ENCODE measurements around the gene GMCL1.
"Not testable (repeated sequence)": the region's sequence is repeated elsewhere in the genome, so short reads cannot be mapped to it uniquely, and the experiment has no call there.

GMCL1 gene

DNA sequence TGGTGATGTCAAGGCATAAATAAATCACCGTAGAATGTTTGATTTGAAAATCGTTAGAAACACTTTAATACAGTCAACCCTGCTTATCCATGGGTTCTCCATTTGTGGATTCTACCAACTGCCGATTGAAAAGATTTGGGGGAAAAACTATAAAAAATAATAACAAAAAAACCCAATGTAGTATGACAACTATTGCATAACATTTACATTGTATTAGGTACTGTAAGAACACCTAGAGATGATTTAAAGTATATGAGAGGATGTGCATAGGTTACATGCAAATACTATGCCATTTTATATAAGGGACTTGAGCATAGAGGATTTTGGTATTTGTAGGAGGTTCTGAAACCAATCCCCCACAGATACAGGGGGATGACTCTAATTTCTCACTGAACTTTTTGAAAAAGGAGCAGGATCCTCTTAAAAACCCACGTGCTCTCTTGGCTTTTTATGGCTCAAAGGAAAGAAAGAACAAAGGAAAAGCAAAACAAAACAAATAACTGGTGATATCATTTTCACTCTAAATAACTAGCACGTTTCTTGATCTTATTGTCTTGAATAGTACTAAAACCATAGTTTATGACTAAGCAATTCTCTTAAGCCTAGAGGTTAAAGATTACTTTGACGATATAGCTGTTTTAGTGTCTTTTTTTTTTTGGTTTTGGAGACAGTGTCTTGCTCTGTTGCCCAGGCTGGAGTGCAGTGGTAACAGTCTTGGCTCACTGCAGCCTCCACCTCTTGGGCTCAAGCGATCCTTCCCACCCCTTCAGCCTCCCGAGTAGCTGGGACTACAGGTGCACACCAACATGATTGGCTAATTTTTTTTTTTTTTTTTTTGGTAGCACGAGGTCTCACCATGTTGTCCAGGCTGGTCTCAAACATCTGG lies 17.0 kb downstream of the GMCL1 start:
- H3K27ac ChIP-seq, result no peak overlapping the region

DNA sequence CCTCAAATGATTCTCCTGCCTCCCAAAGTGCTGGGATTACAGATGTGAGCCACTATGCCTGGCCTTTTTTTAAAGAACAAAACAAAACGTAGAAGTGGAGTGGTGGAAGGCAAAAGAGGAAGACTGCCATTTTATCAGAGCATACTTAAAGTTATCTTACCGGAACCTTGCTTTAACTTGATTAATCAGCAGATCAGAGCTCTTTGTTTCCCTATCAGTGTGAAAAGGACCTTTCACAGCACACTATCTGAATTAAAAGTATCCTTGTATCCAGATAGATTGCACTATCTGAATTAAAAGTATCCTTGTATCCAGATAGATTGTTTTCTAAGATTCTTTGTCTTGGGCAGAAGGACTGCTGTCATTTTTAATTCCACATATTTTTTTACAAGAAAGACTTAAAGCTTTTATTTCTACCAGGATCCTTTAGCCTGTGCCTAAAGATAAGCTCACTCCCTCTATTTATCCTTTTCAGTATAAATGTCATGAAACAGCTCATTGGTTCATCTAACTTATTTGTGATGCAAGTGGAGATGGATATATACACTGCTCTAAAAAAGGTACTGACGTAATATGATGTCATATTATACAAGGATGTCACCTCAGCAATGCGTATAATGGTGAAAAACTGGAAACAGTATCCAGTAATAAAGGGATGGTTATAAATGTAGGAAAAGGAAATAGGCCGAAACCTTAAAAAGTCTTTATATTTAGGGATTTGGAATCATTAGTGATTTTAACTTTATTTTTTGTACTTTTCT lies 17.8 kb downstream of the GMCL1 start:
- DNase-seq (ENCODE audit: low read depth, low spot score), result no peak
- no peak overlapping the region for H3K27ac ChIP-seq

More for the DNA sequence above, 17.0 kb downstream of the GMCL1 start:
- DNase-seq (ENCODE audit: low read depth, low spot score), result no peak

DNA sequence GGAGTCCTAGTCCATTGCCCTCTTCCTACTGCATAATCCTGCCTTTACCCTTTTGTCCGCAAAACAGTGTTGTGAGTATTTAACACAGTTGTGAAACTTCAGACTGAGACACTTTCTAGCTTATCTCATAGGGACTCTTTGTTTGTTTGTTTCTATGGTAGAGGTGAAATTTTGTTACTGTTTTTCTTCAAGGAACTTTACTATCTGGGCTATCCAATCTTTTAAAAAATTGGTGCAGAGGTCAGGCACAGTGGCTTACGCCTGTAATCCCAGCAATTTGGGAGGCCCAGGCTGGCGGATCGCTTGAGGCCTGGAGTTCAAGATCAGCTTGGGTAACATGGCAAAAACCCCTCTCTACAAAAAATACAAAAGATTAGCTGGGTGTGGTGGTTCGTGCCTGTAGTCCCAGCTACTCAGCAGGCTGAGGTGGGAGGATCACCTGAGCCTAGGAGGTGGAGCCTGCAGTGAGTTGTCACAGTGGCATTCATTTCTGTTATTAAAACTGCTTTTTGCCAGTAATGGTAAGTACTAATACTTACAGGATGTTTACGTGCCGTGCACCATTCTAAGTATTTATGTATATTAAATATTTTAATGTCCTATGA lies 18.8 kb downstream of the GMCL1 start:
- DNase-seq (ENCODE audit: low read depth, low spot score), result no peak
- H3K27ac ChIP-seq, result no peak overlapping the region

DNA sequence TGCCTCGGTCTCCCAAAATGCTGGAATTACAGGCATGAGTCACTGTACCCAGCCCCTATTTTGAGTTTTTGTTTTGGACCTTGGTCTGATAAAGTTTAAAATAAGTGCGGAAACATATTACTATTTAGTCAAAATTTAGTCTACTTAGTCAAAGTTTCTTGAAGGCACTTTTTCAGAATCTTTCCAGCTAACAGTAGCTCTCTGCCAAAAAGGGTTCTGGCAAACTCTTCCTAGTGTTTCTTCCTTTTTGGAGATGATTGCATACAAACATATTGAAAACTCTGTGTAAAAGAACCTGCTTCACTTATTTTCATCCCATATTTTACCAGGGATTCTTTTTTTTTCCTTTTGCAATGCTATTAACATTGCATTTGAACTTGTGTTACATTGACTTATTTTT lies 28.8 kb downstream of the GMCL1 start:
- H3K27ac ChIP-seq, result no peak overlapping the region
- DNase-seq (ENCODE audit: low read depth, low spot score), result no peak

- H3K27ac ChIP-seq, result no peak overlapping the region
- no peak for DNase-seq (ENCODE audit: low read depth, low spot score)
These were observed 33.8 kb downstream of the GMCL1 start for GRCh38 chr2:69863298-69863697.

DNA sequence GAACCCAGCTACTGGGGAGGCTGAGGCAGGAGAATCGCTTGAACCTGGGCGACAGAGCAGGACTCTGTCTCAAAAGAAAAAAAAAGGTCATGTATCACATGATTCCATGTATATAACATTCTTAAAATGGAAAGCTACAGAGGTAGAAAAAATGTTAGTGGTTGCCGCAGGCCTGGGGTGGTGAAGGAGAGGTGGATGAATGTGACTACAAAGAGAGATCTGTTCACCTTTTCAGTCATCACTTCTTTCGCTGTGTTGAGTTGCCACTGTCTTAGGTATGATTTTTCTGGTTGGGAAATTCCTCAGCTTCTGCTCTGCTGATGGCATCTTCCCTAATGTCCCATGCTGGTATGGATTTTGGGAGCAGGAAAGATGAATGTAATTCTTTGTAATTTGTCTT lies 59.0 kb downstream of the GMCL1 start:
- no peak for DNase-seq (ENCODE audit: low read depth, low spot score)
- H3K27ac ChIP-seq, result no peak overlapping the region

GRCh38 chr2:69889302-69889701 lies 59.8 kb downstream of the GMCL1 start:
- DNase-seq (ENCODE audit: low read depth, low spot score), result no peak
- no peak overlapping the region for H3K27ac ChIP-seq

DNA sequence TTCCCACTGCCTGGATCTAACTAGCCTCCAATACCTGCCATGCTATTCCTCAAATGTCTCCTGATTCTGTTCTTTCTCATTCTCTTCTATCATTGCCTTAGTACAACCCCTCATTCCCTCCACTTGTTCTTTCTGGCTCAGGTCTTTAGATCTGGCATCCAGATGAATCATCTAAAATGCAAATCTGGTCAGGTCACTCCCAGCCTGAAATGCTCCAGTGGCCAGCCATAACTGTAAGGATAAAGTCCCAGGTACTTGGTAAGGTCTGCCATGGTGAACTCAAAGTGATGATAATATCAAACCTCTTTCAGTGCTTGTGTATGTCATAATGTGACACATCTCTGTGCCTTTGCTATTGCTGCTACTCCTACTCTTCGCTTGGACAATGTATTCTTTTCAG lies 61.4 kb downstream of the GMCL1 start:
- H3K27ac ChIP-seq, result no peak overlapping the region
- no peak for DNase-seq (ENCODE audit: low read depth, low spot score)

GRCh38 chr2:69892838-69893424 lies 63.5 kb downstream of the GMCL1 start:
- H3K27ac ChIP-seq; DNase-seq (ENCODE audit: low read depth, low spot score): not testable (repeated sequence)

GRCh38 chr2:69893684-69894551 lies 64.5 kb downstream of the GMCL1 start, which contains the start of gene SNRNP27:
SNRNP27 (plus strand) TSS chr2:69893956; CDS start chr2:69893985, 29 bp downstream.
- H3K27ac ChIP-seq, result peak within 1 kb of the TSS; percentile 81
- no peak for DNase-seq (ENCODE audit: low read depth, low spot score)

- H3K27ac ChIP-seq, result peak overlapping the region; percentile 81
- not testable (repeated sequence) for DNase-seq (ENCODE audit: low read depth, low spot score)
These were observed 65.3 kb downstream of the GMCL1 start for GRCh38 chr2:69894737-69895136.

GRCh38 chr2:69902213-69902922 lies 72.9 kb downstream of the GMCL1 start:
- no peak overlapping the region for H3K27ac ChIP-seq
- no peak for DNase-seq (ENCODE audit: low read depth, low spot score)

GRCh38 chr2:69907216-69907615 lies 77.8 kb downstream of the GMCL1 start:
- H3K27ac ChIP-seq, result no peak overlapping the region
- DNase-seq (ENCODE audit: low read depth, low spot score), result no peak

GRCh38 chr2:69911985-69912563 lies 82.6 kb downstream of the GMCL1 start:
- peak overlapping the region; percentile 88 for H3K27ac ChIP-seq
- DNase-seq (ENCODE audit: low read depth, low spot score), result no peak

DNA sequence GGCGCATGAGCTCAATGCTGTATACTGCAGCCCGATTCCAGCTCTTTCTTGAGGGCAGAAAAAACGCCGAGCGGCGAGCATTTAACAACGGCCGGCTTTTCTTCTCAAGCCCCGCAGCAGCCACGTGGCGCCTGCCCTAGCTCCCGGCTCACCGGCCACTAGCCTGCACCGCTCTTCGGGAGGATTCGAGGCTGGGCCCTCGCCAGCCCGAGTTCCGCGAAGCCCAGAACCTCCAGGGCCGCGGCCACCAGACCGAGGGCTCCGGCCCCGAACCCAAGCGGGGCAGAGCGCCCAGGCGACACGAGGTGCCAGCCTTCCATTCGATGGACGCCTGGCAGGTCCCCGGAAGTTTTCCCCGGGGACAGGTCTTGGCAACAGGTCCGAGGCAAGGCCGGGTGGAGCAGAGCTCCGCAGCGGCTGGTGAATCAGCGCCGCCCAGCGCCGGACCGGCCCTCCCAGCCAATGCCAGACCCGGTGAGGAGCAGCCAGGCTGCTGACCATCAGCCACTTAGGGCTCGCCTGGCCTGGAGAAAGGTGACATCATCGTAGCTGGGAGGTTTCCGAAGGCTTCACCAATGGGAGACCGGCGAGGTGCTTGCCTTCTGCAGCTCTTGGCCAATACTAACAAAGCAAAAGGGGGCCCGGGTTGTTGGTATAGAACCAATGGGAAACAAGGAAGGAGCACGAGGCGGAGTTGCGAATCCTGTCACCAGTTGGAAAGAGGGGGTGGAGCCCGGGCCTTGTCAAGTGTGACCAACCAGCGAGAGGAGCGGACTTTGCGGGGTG lies 84.9 kb downstream of the GMCL1 start:
- peak overlapping the region; percentile 88 for H3K27ac ChIP-seq
- DNase-seq (ENCODE audit: low read depth, low spot score), result peak; percentile 100

DNA sequence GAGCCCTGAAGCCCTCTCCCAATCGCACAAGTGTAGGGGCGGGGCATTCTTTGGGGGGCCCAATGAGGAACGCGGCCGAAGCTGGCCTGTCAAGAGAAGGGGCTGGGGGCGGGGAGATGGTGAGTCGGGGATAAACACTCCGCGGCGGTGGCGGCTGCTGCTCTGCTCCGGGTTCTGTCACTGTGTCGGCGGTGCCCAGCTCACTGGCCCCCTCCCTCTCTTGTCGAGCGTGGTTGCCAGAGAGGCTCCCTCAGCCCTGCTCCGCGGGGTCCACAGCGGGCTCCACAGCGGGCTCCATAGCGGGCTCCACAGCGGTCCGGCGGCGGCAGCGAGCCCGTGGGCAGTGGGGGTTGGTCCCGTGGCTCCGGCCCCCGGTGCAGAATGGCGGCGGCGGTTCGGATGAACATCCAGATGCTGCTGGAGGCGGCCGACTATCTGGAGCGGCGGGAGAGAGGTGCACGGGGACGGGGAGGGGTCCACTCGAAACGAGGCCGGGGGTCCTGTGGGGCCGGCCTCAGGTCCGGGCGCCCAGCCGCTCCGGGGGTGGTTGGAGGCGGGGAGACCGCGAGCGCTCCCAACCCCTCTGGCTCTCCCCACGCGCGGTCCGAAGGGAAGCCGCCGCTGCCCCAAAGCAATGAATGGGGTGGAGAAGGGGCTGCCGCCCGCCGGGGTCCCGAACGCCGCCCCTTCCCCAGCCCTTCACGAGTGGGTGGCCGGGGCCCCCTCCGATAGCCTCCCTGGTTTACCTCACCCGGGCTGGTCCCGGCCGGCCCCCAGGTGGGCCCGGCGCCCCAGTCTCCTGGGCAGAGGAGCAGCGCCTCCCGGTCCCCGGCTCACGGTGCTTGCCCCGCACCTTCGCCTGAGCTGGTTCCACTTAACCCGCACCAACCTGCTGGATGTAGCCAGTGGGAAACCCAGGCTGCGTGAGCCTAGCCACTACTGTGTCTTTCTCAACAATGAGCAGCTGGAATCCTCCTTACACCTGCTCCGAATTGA lies 85.8 kb downstream of the GMCL1 start, which contains the start of gene MXD1:
Gene MXD1 (plus strand): TSS at position 160 of the 996 bp plus-strand sequence. CDS start 222 bp downstream, at position 382.
- H3K27ac ChIP-seq, result peak within 1 kb of the TSS; percentile 88
- DNase-seq (ENCODE audit: low read depth, low spot score), result no peak

Data from epithelial cell of prostate (primary cell).